GM12878 (cell line): ENCODE data around the gene PRR7. TPM values are rescaled to one million over a fixed set of nuclear protein-coding genes. Genes with fewer than 3 reads are reported as not detected.

Source experiments
- CREB1 ChIP-seq: IDR thresholded peaks from 2 replicates; pipeline ENCODE4 v1.6.1; 2012; ENCODE audit warnings: low read depth, mild to moderate bottlenecking, inconsistent platforms
- DPF2 ChIP-seq: fragments of 450-650 bp; IDR thresholded peaks from 2 replicates; pipeline ENCODE4 v1.6.1; 2017; ENCODE audit warnings: mild to moderate bottlenecking
- E2F4 ChIP-seq: IDR thresholded peaks from 2 replicates; pipeline ENCODE4 v1.6.1; 2012; ENCODE audit warnings: low read depth, low read length, improper control_type of control experiment
- ESRRA ChIP-seq: IDR thresholded peaks from 2 replicates; pipeline ENCODE4 v1.6.1; 2012; ENCODE audit warnings: mild to moderate bottlenecking, low read length, improper control_type of control experiment
- FOXM1 ChIP-seq: IDR thresholded peaks from 2 replicates; pipeline ENCODE4 v1.6.1; 2012; ENCODE audit warnings: low read depth, mild to moderate bottlenecking, inconsistent platforms, low read length, moderate library complexity
- GABPA ChIP-seq: IDR thresholded peaks from 2 replicates; pipeline ENCODE4 v1.6.1; 2014; ENCODE audit warnings: antibody characterized with exemption, low read depth, mild to moderate bottlenecking, inconsistent platforms
- HDAC2 ChIP-seq: fragments of 200-600 bp; sonication (generic); IDR thresholded peaks from 2 replicates; pipeline ENCODE4 v1.6.1; 2017
- HDAC6 ChIP-seq: fragments of 200-600 bp; sonication (generic); IDR thresholded peaks from one replicate; pipeline ENCODE4 v1.8.0; 2017; ENCODE audit warnings: antibody characterized with exemption; ENCODE audit not compliant: unreplicated experiment
- KDM1A ChIP-seq: fragments of 200-600 bp; sonication (generic); IDR thresholded peaks from 2 replicates; pipeline ENCODE4 v1.6.1; 2016; ENCODE audit warnings: borderline replicate concordance
- MXI1 ChIP-seq: fragments of 150-350 bp; IDR thresholded peaks from 2 replicates; pipeline ENCODE4 v1.6.1; 2011; ENCODE audit warnings: low read depth, mild to moderate bottlenecking, inconsistent platforms, low read length, improper control_type of control experiment
- NR2C2 ChIP-seq: IDR thresholded peaks from 2 replicates; pipeline ENCODE4 v1.6.1; 2011; ENCODE audit warnings: borderline replicate concordance, low read depth; ENCODE audit not compliant: control insufficient read depth, insufficient read length
- PAX8 ChIP-seq: fragments of 450-650 bp; IDR thresholded peaks from 2 replicates; pipeline ENCODE4 v1.6.1; 2017; ENCODE audit warnings: mild to moderate bottlenecking, moderate library complexity
- POLR2A ChIP-seq: IDR thresholded peaks from 2 replicates; pipeline ENCODE4 v1.6.1; 2011; ENCODE audit warnings: low read depth, mild to moderate bottlenecking, low read length
- POLR2AphosphoS5 ChIP-seq: IDR thresholded peaks from 2 replicates; pipeline ENCODE4 v1.6.1; 2011; ENCODE audit warnings: mild to moderate bottlenecking, low read length, inconsistent platforms
- RAD21 ChIP-seq: IDR thresholded peaks from 2 replicates; pipeline ENCODE4 v1.6.1; 2011; ENCODE audit warnings: mild to moderate bottlenecking, low read depth, low read length, moderate library complexity; ENCODE audit not compliant: insufficient read depth
- SKIL ChIP-seq: fragments of 450-650 bp; IDR thresholded peaks from 2 replicates; pipeline ENCODE4 v1.6.1; 2017; ENCODE audit warnings: mild to moderate bottlenecking, low read depth, inconsistent platforms; ENCODE audit not compliant: poor library complexity, severe bottlenecking
- SMC3 ChIP-seq: IDR thresholded peaks from 2 replicates; pipeline ENCODE4 v1.6.1; 2011; ENCODE audit warnings: low read length, improper control_type of control experiment, borderline replicate concordance
- SREBF1 ChIP-seq: IDR thresholded peaks from 2 replicates; pipeline ENCODE4 v1.6.1; 2012; ENCODE audit warnings: mild to moderate bottlenecking, low read length
- SRF ChIP-seq, 2 experiments: IDR thresholded peaks; 2 replicates each; pipeline ENCODE4 v1.6.1; 2011; ENCODE audit warnings: low read depth in 2 of 2, low read length in 2 of 2, mild to moderate bottlenecking in 1 of 2, moderate library complexity in 1 of 2
- USF1 ChIP-seq: IDR thresholded peaks from 2 replicates; pipeline ENCODE4 v1.6.1; 2011; ENCODE audit warnings: borderline replicate concordance, low read depth, mild to moderate bottlenecking, moderate library complexity, mixed read lengths, low read length; ENCODE audit not compliant: insufficient read depth; ENCODE audit errors: extremely low read length
- YBX1 ChIP-seq: fragments of 450-650 bp; IDR thresholded peaks from 2 replicates; pipeline ENCODE4 v1.6.1; 2016; ENCODE audit warnings: antibody characterized with exemption
- ZBED1 ChIP-seq: IDR thresholded peaks from 2 replicates; pipeline ENCODE4 v1.6.1; 2016; ENCODE audit warnings: borderline replicate concordance
- ZBTB40 ChIP-seq: fragments of 450-650 bp; IDR thresholded peaks from 2 replicates; pipeline ENCODE4 v1.6.1; 2016; ENCODE audit warnings: mild to moderate bottlenecking, moderate library complexity, borderline replicate concordance
- ZNF384 ChIP-seq: IDR thresholded peaks from 2 replicates; pipeline ENCODE4 v1.6.1; 2012; ENCODE audit warnings: low read depth, mild to moderate bottlenecking, low read length, improper control_type of control experiment, borderline replicate concordance
- ZSCAN29 ChIP-seq: fragments of 450-650 bp; IDR thresholded peaks from 2 replicates; pipeline ENCODE4 v1.6.1; 2017; ENCODE audit warnings: mild to moderate bottlenecking, moderate library complexity
- polyA plus RNA-seq, 11 experiments: library from polyadenylated mRNA; depleted of rRNA in 4 of 11; unstranded in 6 of 11; stranded (reverse) in 5 of 11; fragments of >200 nt; fragmentation: Nextera tagmentation in 4 of 11; fragmentation: Illumina TruSeq in 1 of 11; extraction: Ambion mirVana in 4 of 11; extraction: Trizol in 1 of 11; gene quantifications; 1 replicate in 1 of 11; 2 replicates in 10 of 11; pipeline versions ENCODE4 v1.2.1 to v1.2.3, GENCODE V29; 2011 to 2016; ENCODE audit warnings: inconsistent platforms in 2 of 11, missing spikeins in 2 of 11, low read depth in 1 of 11
- total RNA-seq, 4 experiments: library from RNA; depleted of rRNA in 3 of 4; stranded (reverse); fragments of >200 nt in 3 of 4; fragmentation: Illumina TruSeq in 1 of 4; extraction: Trizol in 1 of 4; gene quantifications; 2 replicates each; pipeline versions ENCODE4 v1.2.1 to v1.2.3, GENCODE V29; 2013 to 2021

The PRR7 gene
- total and polyA plus RNA-seq, 10 of the 15 experiments (the other 5 are each of a cell fraction or from before 2014, with no cell fraction given): 0.09 to 18.8 (median 4.6) TPM; not detected in 2

- TF ChIP-seq ZBTB40 (no peak), KDM1A (peak; percentile 70; the same call in 1 of the 2 replicates), PAX8 (no peak), HDAC2 (no peak; the same call in 1 of the 2 replicates), FOXM1 (no peak), ESRRA (no peak), CREB1 (peak; percentile 37; the same call in 1 of the 2 replicates), POLR2A (peak; percentile 98), HDAC6 (no peak), YBX1 (no peak), SREBF1 (no peak), SMC3 (no peak), DPF2 (peak; percentile 90), E2F4 (no peak), SRF (IDR thresholded peaks at IDR 0.05; ENCODE audit: low read depth in 2 of 2, low read length in 2 of 2) (no peak), POLR2AphosphoS5 (peak; percentile 95), NR2C2 (no peak), ZSCAN29 (no peak), ZNF384 (no peak), MXI1 (no peak), USF1 (no peak), GABPA (no peak), SKIL (no peak), RAD21 (no peak), ZBED1 (no peak)
Measured at GRCh38 chr5:177497292-177498012, 50.8 kb downstream of the PRR7 start, which contains the start of gene PDLIM7 (continued).
